HG03108 (cell line): Measurements from ENCODE around the gene DNAH6.
"Not testable (repeated sequence)": the region's sequence is repeated elsewhere in the genome, so short reads cannot be mapped to it uniquely, and the experiment has no call there.

Experiments
- ATAC-seq: cut with Tn5 transposase; IDR thresholded peaks from one replicate; pipeline ENCODE4 v1.9.1; 2021; ENCODE audit warnings: moderate library complexity; ENCODE audit not compliant: unreplicated experiment

DNAH6 gene

DNA sequence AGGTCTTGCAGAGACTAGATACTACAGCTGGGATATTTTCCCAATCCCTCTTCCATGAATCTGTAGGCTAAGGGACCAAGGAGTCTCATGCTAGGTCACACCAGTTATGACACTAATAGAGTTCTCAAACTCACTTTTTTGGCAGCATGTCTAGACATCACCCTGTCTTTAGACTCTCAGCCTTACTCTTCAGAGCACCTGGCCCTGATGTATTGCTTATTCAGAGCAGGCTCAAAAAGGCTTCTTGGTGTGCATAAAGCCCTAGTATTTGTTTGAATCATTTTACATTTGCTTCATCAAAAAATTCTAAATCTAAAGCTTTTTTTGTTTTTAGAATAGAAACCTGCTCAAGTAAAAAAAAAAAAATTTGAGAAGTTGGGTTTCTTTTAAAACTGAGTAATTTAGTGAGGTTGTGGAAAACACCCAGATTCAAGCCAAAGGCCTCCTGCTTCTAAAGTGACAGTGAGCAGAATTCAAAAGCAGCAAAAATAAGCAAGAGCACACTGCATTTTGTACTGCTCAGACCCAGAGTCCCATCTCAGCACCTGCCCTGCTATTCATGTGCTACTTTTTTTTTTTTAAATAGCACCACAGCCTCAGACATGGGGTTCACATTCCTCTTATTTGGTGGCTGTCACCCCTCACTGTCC, 18.0 kb upstream of the DNAH6 start:
- no peak for ATAC-seq

DNA sequence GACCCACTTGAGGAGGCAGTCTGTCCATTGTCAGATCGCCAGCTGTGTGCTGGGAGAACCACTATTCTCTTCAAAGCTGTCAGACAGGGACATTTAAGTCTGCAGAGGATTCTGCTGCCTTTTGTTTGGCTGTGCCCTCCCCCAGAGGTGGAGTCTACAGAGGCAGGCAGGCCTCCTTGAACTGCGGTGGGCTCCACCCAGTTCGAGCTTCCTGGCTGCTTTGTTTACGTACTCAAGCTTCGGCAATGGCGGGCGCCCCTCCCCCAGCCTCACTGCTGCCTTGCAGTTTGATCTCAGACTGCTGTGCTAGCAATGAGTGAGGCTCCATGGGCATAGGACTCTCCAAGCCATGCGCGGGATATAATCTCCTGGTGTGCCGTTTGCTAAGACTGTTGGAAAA, 5.3 kb upstream of the DNAH6 start:
- ATAC-seq: not testable (repeated sequence)

DNA sequence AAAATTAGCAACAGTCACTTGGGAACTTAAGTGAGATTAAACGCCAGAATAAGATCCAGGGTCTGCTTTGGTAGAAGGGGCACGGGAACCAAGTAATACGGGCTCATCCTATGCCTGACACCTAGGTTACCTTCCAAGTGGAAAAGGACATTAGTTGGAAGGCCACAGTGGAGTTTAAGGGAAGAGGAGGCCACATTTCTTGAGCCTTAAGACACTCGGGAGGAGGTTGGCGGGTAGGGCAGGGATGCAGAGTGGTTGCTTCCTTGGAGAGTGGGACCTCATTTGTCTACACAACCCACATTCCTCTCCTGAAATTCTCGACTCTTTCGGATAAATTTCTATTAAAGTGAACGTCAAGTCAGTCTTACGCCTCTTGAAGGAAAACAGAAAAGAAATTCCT, 510 bp upstream of the DNAH6 start:
- ATAC-seq: no peak

DNA sequence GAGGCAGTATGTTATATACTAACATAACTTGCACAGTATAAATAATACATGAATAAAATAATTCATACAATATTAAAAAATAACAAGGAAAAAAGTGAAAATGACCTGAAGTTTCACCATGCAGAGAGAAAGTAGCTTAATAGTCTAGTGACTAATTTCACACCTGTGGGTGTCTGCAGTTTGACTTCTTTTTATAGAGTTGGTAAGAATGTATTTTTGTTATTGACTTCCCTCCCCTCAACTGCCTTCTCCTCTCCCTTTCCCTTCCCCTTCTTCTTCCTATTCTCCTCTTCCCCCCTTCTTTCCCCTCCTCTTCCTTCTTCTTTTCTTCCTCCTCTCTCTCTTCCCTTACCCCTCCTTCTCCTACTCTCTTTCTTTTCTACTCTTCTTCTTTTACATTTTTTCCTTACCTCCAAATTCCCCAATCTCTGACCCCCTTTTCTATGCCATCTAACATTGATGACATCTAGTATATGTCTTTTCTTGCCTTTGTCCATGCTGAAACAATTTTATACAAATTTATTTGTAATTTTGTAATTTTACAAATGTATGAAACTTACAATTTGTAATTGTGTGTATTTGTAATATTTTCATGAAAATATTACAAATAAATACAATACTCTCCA, 3.1 kb downstream of the DNAH6 start:
- no peak for ATAC-seq

DNA sequence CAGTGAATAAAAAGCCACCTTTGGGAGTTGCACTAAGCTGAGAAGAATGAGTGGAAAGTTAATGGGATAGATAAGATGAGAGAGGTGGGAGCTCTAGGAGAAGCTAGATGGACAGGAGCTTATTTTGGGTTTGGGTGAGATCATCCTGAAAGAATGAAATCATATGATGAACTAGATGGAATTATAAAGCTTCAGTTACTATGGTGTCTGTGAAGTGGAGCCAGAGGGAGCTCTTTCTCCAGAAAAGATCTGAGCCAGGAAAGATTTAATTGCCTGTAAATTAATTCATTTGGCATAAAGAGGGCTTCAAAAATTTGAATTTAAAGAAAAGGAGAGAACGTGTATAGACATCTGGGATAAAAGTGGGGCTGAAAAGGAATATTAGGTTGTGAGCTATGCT, 10.3 kb downstream of the DNAH6 start:
- no peak for ATAC-seq

DNA sequence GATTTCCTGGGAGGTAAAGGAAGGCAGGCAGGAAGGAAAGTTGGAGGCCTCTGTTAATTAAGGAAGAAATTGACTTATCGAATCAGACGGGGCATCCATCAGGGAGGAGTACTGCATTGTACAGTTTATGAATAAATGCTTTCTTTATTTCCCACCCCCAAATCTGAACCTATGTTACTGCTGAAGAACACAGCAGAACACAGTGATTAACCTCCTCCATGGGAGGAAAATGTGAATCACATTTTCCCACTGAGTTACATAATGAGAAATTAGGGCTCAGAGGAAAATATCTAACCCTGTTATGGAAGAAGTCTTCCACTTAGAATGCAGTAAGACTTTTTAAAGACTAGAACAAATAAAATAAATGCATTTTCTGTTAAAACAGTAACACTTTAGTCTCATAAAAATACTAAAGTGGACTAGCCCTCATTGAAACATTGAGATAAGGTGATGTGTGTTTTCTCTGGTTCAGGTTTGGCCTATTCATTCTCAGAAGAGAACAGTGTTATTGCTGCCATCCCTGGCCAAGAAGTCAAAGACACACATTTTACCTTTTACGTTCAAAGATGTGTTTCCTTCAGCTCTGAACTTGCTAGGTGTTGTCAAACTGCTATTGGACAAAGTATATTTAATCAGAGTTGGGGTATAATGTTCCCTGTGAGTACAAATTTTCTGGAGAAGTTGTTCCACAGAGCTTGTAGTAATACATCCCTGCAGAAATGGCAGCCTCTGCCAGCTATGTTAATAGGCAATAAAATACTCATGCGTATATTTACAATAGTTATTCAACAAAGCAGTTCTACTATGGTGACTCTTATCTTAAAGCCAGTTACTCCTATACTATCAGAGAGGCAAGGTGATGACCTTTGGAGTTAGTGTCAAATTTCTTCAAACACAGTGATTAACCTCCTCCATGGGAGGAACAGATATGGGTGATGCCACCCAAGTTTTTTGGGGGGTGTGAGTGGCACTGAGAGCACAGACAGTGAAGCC, 11.1 kb downstream of the DNAH6 start:
- ATAC-seq: no peak

DNA sequence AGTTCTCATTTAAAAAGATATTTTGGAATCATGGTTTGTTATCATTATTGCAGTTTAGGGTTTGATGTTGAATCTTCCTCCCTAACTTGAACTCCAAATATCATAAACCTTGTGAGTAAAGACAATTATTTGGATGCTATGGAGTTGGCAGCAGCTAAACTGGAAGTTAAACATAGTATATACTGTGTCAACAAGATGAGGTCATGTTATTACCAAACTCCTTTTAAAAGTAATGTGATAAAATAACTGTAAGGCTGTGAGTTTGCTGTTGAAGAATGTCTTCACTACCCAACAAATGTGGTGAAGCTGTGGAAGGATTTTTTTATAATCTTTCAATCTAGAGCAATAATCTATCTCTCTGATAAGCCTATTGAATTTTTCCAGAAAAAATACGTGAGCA, 16.0 kb downstream of the DNAH6 start:
- ATAC-seq: no peak

DNA sequence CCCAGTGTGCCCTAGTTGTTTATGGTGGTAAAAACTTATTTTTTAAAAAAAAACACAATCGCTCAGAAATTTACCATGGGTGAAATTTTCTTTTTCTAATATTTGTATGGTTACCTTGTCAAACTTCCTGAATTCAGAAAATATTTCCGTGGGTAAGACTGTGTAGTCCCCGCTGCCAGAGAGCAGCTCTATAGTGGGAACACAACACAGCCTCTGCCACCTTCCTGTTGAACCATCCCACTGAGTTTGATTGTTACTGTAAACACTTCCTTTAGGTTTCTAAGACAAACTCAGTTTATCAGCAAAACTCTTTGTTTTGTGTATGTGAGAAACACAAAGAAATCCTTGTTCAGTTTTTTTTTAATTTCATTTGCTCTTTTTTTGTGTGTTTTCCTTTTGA, 17.9 kb downstream of the DNAH6 start:
- no peak for ATAC-seq

DNA sequence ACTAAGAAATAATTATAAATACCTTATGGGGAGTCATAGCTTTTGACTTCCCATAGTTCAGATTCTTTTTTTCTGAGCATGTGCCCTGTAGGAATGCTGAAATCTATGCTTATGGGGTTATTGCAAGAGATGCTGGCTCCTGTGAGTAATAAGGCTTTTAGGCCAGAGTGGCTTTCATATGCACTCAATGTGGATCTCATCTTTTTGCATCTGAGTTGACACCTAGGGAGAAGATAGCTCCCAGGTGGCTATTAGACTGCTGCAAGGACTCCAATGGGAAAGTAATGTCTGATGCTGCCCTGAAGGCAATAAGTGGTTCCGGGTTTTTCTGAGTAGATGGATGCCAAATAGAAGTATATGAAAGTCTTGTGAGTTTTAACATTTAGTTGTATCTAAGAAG, 21.0 kb downstream of the DNAH6 start:
- no peak for ATAC-seq

DNA sequence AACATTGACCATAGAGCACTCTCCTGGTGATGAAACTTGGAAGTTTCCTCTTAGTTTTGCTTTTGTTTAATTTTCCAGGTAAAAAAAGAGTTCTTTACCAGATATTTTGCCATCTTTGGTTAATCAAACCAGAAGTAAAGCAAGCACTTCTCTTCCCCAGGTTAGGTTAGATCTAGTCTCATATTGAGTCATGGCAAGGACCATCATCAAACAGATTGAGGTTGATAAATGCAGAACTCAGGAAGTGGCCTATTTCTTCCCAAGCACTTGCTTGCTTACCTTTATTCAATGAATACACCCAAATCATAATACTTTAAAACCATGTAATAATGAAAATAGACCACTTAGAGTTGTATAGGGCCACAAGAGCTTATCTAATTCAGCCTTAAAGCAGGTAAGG, 23.4 kb downstream of the DNAH6 start:
- no peak for ATAC-seq

DNA sequence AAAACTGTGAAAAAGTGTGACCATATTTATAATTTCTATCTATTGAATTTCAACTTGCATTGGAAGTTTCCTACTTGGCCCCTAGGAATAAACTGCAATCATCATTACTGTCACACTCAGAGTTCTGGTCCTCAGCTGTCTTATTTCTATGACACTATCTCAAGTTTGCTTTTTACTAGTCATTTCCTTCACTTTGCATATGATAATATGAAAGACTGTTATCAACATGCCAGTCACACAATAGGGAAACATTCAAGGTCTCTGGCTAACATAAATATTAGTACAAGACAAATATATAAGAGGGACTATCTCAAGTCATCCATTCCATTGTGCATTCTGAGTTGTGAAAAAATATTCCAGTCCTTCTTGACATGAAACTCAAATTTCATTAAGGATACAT, 28.7 kb downstream of the DNAH6 start:
- no peak for ATAC-seq

DNA sequence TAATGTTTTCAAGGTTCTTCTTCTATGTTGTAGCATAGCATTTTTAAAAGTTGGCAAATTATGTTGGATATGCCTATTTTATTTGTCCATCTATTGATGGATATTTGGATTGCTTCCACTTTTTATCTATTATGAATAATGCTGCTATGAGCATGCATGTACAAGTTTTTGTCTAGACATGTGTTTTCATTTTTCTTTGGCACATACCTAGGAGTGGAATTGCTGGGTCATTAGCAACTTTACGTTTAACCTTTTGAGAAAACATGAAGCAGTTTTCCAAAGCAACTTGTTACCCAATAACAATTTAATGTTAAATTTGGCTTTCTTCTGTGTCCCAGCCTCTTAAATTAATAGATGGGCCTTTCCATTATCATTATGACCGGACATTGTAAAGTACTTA, 30.3 kb downstream of the DNAH6 start:
- no peak for ATAC-seq

DNA sequence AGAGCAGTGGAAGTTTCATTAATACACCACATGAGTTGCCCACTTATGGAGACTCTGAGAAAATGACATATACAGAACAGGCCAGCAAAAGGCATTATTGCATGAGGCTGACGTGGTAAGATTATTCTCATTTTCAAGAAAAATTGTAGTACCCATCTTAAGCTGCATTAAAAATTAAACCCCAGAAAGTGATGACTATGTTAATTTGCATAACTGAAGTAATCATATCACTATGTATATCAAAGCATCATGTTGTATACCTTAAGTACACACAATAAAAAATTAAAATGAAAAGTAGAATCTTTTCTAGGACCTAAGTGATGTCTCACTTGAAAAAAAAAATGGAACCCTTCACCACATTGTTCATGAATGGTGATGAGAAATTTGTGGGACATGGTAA, 32.0 kb downstream of the DNAH6 start:
- no peak for ATAC-seq

DNA sequence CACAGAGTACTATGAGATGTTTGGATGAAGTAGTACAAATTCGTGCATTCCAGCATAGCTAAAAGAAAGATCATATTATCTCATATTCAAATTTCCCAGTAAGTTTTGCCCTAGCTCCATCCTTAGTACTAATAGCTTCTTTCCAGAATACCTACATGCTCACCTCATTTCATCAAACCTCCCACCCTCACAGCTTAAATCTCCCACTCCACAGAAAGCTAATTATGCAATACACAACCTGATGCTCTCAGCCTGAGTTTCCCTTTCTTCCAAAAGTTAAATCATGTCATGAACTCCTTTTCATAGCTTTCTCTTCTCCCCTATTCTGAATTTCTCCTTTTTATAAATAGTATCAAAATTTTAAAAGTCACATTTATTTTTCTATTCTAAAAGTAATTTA, 34.6 kb downstream of the DNAH6 start:
- ATAC-seq: no peak

DNA sequence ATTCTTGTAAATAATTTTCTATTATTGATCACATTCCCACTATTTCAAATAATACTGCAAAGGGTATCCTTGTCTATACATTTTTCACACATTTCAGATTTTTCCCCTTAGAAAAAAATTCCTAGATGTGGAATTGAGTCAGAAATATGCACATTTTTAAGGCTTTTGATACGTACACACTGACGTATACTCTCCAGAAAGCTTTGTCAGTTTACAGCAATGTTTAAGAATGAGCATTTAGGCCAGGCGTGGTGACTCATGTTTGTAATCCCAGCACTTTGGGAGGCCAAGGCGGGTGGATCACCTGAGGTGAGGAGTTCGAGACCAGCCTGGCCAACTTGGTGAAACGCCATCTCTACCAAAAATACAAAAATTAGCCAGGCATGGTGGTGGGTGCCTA, 35.2 kb downstream of the DNAH6 start:
- not testable (repeated sequence) for ATAC-seq

DNA sequence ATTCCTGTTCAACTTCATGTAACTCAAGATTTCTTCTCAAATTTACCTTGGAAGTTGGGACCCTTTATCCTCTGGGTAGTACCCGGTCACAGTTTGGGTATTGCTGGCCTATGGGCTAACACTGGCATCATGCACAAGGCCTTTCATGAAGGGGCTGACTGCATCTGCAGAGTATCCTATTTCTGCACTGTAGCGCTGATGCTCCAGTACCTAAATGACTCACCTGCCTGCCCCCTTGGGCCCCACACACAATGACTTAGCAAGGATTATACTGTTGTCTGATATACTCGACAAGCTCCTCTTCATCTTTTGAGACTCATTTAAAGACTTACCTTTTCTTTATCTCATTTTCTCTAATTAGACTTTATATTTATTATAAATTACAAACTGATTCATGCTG, 39.9 kb downstream of the DNAH6 start:
- no peak for ATAC-seq

DNA sequence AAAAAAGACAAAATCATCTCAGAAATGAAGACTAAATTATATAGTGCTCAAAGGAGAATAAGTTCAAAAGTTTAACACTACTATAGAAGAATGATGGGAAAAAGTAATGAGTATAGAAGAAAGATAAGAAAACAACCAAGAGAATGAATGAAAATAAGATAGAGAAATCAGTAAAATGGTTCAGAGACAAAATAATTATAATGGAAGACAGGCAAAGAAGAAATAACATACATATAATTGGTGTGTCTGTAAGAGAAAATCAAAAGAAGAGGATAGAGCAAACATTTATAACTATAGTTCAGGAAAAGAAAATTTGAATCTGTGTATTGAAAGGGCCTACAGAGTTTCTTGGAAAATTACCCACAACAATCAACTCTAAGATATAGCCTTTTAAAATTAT, 43.5 kb downstream of the DNAH6 start:
- ATAC-seq: no peak

DNA sequence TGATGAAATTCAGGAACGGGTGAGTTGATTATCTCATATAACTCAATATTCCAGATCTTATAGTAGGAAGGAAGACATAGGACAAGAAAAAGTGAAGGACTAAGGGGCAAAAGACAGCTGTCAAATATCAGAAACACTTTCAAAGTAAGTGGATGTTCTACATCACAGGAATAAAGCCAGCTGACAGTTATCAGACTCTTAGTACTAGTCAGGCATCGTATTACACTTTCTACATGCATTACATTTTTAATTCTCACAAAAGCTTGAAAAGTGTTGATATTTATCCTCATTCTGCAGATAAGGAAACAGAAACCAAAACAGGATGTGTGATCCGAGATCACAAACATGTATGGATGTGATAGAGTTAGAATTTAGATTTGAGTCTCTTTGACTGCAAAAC, 63.4 kb downstream of the DNAH6 start:
- no peak for ATAC-seq

DNA sequence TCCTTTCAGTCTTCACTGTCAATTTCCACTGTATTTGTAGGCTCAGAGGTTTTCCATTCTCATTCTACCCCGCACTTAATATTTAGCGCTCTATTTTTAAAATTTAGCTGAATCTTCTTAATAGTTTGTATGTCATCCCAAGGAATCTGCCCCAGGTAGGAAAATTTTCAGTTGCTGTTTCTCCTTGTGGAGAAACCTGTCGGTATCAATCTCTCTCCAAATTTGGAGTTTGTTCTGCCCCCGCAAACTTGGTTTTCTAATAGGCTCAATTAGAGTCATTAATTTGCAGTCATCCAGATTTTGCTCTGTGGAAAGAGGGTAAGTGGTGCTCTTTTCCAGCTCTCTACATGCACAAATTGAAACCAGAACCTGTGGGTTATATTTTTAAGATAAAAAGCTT, 87.6 kb downstream of the DNAH6 start:
- no peak for ATAC-seq

DNA sequence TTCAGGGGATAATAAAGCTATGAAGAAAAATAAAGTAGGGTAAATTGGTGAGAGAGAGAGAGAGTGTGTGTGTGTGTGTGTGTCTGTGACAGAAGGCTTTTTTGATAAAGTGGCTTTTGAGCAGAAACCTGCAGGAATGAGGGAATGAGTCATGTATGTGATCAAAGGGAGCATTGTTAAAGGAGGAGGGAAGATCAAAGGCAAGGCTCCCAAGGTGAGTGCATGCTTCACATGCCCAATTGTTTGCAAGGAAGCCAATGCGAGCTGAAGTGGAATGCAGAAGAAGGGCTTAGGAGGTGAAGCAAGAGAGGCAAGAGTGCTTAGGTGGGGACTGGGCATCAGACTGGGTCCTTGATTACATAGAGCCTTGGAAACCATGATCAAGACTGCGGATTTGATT, 96.8 kb downstream of the DNAH6 start:
- ATAC-seq: no peak

DNA sequence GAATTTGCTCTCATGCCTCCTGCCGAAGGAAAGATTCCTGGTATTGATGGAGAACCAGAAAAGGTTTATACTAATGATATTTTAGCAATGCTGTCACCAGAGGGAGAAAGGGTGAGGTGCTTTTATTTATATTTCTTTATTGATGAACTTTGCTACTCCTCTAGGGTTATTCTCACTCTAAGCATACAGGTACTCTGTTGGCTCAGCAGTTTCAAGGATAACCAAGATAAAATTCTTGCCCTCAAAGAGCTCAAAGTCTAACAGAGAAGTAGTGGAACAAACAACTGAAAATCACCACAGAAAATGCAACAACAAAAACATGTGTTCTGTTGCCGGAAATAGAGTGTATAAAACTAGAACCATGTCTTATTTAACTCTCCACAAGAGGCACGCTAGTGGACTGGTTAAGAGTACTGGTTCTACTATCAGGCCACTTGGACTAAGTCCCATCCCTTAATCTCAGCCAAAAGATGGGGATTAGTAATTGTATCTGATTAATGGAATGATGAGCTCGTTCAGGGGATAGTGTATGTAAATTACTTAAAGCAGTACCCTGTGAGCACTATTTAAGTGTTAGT, 103.6 kb downstream of the DNAH6 start:
- ATAC-seq: no peak

DNA sequence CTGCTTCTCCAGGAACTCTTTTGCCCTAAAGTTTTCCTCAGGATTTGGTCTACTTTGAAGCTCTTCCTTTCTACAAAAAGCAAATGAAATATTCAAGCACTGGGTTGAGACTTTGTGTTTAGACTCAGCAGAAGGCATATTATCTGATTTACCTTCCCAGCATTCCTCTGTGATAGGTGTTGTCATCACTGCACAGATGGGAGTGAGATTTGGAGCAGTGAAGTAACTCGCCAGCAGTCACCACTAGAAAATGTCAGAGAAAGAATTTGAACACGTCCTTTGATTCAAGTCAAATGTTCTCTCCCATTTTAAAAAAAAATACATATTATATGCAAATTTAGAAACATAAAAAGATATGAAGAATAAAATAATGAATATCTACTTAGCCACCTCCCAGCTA, 112.2 kb downstream of the DNAH6 start:
- no peak for ATAC-seq
